ENCODE measurements around the gene RASSF4.

RASSF4 gene

DNA sequence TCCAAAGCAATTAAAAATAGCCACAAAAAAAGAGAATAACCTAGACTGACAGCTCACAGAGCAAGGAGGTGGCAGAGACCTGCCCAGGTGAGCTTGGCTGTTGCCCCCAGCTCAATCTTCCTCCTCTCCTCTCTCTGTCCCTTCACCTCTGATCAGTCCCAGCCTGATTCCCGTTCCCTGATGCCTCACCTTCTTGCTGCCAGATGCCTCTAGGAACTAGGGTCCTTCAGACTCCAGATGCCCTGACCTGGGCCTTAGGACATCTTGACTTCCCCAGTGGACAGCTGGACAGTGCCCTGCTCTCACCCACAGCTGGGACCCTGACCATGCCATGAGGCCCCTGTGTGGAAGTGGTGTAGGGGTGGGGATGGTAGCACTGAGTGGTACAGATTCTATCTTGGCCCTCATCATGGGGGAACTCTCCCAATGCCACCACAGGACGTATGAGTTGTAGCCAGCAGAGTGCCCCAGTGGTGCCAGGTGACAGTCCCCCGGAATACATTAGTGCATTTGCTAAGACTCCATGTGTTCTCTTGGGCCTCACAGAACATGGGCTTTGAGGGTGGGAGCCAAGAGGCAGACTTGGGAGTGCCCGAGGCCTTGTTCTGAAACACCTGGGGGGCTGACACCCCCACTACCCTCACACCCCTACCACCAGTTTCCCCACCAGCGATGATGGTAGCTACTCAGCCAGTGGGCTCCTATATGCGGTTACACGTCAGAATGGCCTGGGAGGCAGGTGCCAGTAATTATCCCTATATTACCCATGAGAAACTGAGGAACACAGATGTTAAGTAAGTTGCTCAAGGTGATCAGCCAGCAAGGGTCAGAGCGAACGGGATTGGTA is 17.0 kb downstream of the RASSF4 start:
- DNase-seq (ENCODE audit: low read depth): no peak

DNA sequence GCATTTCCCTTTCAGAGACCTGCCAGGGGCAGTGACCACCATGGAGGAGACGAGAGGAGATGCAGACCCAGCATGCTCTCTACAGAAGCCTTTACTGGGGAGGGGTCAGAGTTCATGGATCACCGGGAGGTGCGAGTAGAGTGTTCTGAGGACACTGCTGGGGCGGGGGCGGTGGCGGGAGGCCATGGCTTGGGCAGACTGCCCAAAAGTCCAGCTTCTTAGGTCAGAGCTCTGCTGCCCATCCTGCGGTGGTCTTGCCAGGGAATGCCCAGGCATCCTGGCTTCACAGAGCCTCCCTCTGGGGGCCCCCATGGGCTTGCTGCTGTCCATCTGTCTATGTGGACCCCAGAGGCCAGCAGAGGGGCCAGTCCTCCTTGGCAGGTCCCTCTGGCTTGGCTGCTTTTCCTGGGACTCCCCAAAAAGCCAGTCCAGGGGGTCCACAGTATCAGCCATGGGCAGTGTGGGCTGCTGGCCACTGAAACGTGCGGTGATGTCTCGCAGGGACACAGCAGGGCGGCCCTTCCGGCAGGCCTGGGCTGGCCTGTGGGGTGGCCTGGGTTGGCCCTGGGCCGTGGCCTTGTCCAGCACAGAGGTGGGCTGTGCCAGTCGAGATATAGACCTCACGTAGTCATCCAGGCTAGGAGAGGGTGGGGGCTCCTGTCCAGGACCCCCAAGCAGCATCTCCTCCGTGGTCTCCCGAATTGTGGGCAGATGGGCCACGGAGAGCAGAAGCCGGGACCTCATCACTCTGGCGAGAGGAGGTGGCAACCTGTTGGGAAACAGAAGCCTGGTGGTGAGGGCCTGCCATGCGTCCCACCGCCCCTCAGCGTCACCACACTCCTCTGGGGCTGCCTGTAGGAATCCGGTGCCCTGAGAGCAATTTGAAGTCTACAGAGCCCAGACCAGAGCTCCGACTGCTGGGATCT is 17.9 kb downstream of the RASSF4 start:
- DNase-seq (ENCODE audit: low read depth): no peak

DNA sequence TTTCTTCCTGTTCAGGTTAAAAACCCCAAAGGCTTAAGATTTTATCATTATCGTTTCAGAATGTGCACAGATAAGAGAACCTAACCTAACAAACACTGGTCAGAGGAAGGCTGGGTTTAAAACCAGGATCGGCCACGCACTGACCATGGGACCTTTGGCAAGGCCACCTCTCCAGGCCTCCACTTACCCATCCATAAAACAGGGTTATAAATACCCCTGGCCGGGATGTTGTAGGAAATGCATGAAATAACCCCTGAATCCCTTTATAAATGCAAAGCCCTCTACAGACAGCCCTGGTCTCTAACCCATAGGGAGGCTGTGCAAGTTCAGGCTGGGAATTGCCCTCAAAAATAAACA is 18.6 kb downstream of the RASSF4 start:
- DNase-seq (ENCODE audit: low read depth): no peak

DNA sequence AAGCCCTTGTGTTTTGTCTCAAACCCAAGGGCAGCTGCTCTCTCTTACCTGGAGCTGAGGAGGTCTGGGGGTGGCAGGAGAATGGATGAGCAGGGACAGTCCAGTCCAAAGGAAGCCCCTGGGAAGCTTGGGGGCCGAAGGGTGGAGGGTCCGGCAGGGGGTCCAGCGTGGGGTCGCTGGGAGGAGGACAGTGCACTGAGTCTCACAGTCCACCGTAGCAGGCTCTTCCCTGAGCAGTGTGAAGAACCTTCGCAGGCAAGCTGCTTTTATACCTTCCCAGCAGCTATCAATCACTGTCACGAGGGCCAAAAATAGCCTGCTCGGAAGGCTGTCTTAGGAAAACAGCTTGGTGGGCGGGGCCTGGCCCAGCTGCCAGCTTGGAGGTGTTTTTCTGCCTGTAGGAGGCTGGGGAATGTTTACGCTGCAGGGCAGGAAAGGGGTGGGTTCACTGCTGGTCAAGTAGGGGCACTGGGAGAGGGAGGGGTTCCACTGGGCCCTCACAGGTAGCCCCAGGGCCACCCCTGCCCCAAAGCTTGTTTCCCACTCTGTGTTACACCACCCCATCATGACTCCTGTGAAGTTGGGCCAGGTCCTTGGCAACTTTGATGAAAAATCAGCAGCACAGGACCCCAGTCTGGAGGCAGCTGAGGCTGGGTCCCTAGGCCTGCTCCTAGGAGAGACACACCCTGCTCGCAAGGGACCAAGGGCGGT is 19.1 kb downstream of the RASSF4 start, which contains the start of gene DEPP1:
Gene DEPP1 (minus strand): TSS at position 240 of the 711 bp plus-strand sequence. CDS start 779 bp downstream, outside the sequence.
- no peak for DNase-seq (ENCODE audit: low read depth)

DNA sequence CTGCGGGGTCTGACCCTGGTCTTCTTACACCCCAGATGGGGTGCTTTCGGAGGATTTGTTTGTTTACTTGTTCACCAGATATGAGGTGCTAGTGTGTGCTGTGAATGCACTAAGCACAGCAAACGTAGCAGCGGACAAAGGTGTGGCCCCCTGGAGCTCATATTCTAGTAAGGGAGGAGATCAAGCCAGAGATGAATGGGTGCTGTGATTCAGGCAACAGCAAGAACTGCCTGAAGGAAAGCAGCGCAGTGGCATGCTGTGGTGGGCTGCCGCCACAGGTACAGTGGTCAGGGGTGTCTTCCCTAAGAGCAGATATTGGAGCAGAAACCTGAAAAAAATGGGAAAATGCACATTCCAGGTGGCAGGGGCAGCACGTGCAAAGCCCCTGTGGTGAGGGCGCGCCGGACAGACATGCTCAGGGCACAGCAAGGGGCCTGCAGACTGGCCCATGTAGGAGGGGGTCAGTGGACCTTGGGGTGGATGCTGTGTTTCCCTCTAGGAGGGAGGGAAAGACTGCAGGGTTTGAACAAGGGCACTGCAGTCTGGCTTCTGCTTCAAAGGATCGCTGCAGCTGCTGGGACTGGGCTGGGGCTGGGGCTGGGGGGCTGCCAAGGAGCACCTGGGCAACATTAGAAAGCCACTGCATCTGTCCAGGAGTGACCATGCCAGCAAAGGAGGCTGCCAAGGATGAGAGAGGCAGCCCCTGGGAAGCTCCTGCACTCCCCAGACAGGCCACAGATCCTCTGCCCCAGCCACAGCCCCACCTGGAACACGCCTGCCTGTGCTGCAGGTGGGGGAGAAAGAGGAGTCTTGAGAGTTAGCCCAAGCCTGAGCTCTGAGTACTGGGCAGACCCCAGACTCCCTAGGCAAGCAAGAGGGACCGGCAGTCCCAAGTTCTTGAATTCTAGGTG is 19.9 kb downstream of the RASSF4 start:
- DNase-seq (ENCODE audit: low read depth): no peak

DNA sequence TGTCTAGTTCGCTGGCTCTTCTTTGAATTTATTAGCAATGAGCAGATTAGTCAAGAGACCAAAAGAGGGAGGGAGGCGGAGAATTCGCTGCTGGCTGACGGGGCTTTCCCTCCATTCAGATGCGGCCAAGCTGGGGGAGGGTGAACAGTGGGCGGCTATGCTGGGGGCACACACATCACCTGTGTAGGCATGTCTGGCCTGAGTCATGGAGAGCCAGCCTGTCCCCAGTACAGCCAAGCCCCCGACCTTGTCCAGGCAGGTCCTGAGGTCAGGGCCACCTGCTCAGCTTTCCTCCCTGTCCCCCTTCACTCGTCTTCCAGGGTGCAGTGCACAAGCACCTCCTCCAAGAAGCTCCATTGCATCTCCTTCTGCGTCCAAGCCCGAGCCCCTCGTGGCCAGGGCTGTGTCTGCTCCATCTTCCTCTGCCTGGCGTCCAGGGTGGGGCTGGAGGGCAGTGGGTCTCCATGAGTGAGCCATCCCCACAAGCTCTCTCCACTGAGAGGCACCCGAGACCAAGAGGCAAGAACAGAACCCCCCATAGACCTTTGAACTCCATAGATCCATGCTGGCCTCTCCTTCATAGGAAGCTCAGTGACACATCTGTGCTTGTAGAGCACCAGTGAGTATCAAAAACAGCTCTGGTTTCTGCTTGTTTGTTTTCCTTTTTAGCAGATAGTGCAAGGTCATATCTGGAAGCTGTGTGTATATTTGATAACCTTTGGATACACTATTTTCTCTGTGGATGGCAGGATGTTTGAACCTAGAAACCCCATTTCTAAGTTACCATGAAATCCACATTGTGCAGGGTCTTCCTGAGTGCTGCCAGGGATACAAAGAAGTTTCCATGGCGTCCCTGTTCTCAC is 20.9 kb downstream of the RASSF4 start:
- DNase-seq (ENCODE audit: low read depth): no peak

DNA sequence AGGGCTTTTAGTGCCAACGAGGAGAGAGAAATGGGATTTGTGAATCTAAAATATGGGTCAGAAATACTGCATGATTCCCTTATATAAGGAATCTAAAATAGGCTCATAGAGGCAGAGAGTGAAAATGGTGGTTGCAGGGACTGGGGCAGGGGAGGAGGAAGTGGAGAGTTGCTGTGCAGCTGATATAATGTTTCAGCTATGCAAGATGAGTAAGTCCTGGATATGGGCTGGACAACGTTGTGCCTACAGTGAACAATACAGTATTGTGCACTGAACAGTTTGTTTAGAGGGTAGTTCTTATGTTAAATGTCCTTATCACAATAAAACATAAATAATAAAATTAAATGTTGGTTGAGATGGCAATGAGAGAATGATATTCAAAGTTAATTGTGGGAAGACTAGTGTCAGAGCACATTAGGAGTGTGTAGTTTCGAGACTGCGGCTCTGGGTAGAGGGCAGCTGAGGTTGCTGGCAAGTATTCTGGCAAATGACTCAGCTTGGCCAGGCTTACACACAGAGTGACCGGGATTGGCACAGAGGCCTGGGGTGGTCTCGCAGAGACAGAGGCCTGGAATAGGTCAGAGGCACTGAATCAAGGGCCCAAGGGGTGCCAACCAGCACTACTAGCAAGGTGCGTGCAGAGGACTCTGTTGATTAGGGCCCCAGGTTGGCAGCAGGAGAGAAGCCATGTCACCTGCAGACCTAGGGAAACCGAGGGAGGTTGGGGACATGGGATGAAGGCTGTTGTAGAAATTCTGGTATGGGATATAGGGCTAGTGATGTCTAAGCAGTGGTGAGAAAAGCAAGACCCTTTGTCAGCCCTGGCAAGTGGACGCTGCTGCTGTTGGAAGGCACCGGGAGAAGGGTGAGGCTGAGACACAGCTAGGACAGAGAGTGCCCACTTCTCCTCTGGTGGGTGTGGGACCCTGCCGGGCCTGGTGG is 21.8 kb downstream of the RASSF4 start:
- DNase-seq (ENCODE audit: low read depth): no peak

DNA sequence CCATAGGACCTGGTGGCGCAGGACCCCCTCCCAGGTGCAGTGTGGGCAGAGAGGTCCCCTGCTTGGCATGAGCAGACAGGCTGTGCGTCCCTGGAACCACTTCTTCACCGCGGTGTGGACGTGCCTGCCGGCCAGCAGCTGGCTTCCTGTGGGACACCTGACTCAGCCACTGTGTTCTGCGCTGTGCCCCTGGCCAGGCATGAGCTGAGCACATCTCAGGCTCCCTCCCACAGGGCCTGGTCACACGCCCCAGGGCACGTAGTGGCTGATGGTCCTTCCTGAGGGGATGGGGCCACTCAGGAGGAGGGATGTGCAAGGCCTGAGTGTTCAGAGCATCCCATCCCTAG is 22.5 kb downstream of the RASSF4 start:
- DNase-seq (ENCODE audit: low read depth): no peak

DNA sequence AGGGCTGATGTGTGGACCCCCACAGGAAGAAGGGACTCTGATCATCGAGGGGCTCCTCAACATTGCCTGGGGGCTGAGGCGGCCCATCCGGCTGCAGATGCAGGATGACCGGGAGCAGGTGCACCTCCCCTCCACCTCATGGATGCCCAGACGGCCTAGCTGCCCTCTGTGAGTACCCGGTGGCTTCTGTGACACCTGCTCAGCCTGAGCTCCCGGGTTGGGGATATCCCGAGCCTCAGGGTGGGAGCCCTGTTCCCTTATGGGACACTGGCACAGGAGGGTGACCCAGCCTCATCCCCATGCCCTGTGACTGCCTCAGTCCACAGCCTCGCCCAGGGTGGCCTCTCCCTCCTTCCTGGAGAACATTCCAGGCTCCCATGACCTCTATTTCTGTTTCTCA is 22.9 kb downstream of the RASSF4 start:
- no peak for DNase-seq (ENCODE audit: low read depth)

DNA sequence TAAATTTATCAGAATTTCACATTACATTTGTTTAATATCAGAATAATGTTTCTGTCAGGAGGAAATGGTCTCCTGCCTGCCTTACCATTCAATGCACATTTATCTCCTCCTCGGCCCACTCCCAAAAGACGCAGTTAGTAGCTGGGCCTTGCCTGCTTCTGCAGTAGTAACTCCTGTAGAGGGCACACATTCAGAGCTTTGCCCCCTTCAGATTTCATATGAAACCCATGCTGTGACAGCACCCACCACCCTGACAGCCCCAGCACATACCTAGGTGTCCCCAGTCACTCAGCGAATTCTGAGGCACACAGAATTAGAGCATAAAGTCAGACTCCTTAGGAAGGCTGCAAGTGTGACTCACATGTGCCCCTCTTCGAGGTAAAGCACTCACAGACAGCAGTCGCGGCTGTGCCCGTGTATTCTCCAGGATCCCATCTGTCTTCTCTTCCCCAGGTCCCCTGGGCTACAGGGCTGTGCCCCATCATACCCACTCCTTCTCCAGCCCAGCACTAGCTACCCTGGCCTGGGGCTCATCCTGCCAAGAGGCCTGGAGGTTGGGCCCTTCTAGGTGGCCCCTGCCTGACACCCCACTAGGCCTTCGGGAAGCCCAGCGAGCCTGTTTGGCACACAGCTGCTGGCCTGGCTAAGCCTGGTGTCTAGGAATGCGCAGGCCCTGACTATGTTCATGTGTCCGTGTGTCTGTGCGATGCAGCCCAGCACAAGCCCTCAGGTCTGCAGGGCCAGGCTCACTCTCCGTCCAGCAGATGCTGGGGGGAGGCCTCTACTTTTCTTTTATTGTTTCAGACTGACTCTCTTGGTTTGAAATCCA is 23.7 kb downstream of the RASSF4 start:
- no peak for DNase-seq (ENCODE audit: low read depth)

DNA sequence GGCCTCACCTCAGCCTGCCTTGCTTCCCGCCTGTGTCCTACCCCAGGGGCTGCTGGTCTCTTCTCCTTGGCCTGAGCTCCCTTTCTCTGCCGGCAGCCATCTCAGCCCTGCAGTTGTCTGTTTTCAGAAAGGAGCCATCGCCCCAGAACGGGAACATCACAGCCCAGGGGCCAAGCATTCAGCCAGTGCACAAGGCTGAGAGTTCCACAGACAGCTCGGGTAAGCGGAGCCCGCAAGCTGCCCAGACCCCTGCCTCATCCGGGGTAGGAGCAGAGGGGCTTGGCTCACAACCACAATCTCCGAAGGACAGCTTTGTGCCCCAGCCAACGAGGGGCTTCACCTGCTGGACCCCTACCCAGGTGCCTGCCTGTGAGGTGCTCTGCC is 24.3 kb downstream of the RASSF4 start:
- no peak for DNase-seq (ENCODE audit: low read depth)

DNA sequence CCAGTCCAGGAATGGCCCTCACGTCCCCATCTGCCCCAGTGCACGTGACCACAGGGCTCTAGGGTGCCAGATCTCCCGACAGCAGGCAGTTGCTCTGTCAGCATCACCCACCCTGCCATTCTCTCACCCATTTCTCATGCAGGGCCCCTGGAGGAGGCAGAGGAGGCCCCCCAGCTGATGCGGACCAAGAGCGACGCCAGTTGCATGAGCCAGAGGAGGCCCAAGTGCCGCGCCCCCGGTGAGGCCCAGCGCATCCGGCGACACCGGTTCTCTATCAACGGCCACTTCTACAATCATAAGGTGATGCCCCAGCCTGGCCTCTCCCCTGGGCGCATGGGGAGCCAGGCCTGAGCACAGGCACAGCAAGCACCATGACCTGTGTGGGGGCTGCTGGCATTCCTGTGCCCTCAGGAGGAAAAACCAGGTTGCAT is 25.1 kb downstream of the RASSF4 start:
- no peak for DNase-seq (ENCODE audit: low read depth)

DNA sequence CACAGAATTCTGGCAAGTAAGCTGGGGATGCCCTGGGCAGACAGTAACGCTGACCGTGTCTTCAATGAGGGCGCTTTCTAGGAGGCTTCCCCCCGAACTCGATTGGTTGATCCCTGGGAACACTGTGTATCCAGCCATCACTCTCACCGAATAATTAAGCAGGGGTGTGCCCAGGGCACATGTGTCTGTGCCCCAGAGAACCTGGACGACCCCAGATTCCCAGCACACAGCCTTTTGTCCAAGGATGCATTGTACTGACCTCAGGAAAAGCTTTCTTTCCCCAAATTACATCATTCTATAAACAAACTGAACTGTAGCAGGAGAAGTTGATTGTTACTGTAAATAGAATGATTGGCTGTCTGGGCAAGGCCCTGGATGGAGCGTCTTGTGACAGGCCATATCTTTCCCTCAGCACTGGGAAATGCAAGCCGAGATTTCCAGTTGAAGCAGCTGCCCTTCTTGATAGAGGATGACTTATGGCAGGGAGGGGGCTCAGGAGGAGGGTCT is 25.6 kb downstream of the RASSF4 start:
- no peak for DNase-seq (ENCODE audit: low read depth)

DNA sequence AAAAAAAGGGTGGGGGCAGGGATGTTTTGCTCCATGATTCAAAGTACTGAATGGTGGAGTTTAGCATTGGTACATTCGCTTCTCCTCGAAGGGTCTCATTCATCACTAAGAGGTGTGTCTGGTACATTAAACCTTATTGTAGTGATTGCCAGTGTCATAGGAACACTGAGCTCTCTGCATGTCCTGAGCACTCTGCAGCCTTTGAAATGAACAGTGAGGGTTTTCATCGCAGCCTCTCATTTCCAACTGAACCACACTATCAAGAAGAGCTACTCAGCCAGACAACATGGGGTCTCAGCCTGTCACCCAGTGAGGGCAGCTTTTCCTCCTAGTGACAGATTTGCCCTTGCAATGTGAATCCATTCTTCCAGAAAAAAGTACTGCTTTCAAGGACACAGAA is 26.6 kb downstream of the RASSF4 start:
- no peak for DNase-seq (ENCODE audit: low read depth)

DNA sequence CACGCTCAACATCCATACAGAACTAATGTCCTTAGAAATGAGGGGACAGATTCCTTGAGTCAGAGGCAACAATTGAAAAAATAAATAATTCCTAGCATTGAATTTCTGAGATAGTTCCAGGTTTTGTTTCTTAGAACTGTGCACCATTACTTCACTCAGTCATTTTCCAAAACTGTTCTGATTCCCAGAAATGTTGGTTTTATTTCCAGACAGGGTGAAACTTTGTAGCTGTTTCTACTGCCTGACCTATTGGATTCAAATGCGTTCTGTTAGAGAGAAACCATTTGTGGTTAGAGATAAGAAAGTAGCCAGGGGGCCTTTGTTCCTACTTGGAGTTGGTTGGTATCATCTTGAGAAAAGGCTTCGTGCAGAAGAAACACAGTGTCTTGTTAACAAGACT is 27.1 kb downstream of the RASSF4 start:
- no peak for DNase-seq (ENCODE audit: low read depth)

DNA sequence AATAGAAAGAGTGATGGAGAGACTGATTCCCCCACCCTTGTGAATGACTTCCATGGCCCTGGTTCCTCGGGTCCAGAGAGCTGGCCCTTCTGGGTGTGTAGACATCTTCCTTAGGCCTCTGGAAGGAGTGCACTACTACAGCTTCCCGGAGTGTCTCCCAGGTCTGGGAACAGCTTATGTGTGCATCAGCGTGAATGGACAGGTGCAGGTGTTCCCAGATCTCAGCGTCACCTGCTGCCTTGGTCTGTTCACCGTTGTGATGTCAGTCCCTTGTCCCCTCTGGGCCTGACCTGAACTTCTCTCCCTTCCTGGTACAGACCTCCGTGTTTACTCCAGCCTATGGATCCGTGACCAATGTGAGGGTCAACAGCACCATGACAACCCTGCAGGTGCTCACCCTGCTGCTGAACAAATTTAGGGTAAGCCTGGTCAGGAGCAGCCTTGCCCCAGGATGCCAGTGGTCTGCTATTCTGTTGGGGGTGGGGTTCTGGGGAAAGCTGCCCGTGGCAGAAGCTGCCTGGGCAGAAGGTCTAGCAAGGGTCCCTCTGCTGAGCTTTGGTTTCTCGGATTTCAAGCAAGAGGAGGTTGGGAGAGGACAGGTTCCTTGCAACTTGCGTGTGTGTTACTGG is 29.5 kb downstream of the RASSF4 start:
- no peak for DNase-seq (ENCODE audit: low read depth)

DNA sequence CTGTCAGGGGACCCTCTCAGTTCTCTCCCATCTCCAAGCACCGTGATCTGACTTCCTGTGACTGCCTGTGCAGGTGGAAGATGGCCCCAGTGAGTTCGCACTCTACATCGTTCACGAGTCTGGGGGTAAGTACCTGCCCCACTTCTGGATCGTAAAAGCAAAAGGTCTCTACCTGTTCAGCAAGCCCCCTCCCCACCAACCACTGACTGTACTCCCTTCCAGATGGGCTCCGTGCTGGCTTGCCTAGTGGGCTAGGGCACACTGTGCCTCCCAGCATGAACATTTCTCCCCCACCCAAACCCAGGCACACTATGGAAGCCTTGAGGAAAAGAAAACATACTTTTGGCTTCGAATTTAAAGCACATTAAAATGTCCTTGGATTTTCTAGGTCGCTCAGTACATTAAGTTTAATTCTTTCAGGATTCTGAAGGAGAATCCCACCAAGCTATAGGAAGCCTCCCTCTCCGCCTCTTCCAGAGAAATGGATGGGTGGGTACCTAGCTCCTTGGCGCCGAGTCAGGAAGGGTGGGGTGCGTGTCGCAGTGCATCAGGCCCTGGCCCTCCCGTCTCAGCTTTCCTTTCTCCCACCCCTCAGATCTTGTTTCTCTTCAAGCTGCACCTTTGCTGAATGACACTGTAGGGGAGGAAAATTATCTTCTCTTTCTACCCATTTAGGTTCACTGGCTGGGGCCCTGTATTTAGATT is 30.1 kb downstream of the RASSF4 start:
- no peak for DNase-seq (ENCODE audit: low read depth)
